ENCODE measurements around the gene SLC31A1. TPM values are rescaled to one million over a fixed set of nuclear protein-coding genes. Genes with fewer than 3 reads are reported as not detected.

The SLC31A1 gene
- total and polyA plus RNA-seq, 2 of the 13 experiments (the other 11 are each of a cell fraction or from before 2014, with no cell fraction given): 62.9 to 70.0 TPM

- TF ChIP-seq CSRNP1 (CRISPR knock-in tag; IDR thresholded peaks at IDR 0.05) (peak; percentile 17; the same call in 1 of the 2 replicates), ZNF136 (CRISPR knock-in tag; IDR thresholded peaks at IDR 0.05; ENCODE audit: low read depth) (no peak; the same call in 1 of the 2 replicates), ZNF567 (CRISPR knock-in tag; IDR thresholded peaks at IDR 0.05; ENCODE audit: borderline replicate concordance) (no peak), ZNF430 (CRISPR knock-in tag; IDR thresholded peaks at IDR 0.05) (no peak), POLR2A (IDR thresholded peaks at IDR 0.05; ENCODE audit: insufficient read depth in 1 of 2, low read depth in 2 of 2, low read length in 2 of 2) (peak; percentile 91 to 93), ZNF484 (CRISPR knock-in tag; IDR thresholded peaks at IDR 0.05; ENCODE audit: borderline replicate concordance, low read depth) (no peak), TAF15 (IDR thresholded peaks at IDR 0.05; ENCODE audit: low read depth, low read length, poor library complexity, severe bottlenecking) (no peak), SNAPC5 (CRISPR knock-in tag; IDR thresholded peaks at IDR 0.05; ENCODE audit: borderline replicate concordance) (no peak), ZNF382 (CRISPR knock-in tag; IDR thresholded peaks at IDR 0.05; ENCODE audit: borderline replicate concordance) (no peak), E2F1 (CRISPR knock-in tag; IDR thresholded peaks at IDR 0.05) (peak; percentile 56; the same call in 1 of the 2 replicates), EP300 (IDR thresholded peaks at IDR 0.05; ENCODE audit: low read depth in 2 of 2, low read length in 2 of 2) (peak in 1 of 2 experiments; percentile 32; a peak in 1 of 4 replicates), EP300 (CRISPR knock-in tag; IDR thresholded peaks at IDR 0.05; ENCODE audit: borderline replicate concordance) (no peak), DNMT3B (CRISPR knock-in tag; conservative IDR thresholded peaks at IDR 0.05) (0 out of 2 replicates have a peak, but pooled peaks have one; percentile 49), ZMYM4 (CRISPR knock-in tag; IDR thresholded peaks at IDR 0.05) (peak; percentile 87), ZNF772 (CRISPR knock-in tag; IDR thresholded peaks at IDR 0.05) (no peak; the same call in none of the 2 replicates), ZBTB7A (CRISPR knock-in tag; IDR thresholded peaks at IDR 0.05) (no peak), REXO4 (CRISPR knock-in tag; IDR thresholded peaks at IDR 0.05; ENCODE audit: borderline replicate concordance) (no peak), MEF2D (CRISPR knock-in tag; IDR thresholded peaks at IDR 0.05) (peak; percentile 25; the same call in 1 of the 2 replicates), ZNF234 (CRISPR knock-in tag; conservative IDR thresholded peaks at IDR 0.05) (no peak)
- TF ChIP-seq, protein P1, sequence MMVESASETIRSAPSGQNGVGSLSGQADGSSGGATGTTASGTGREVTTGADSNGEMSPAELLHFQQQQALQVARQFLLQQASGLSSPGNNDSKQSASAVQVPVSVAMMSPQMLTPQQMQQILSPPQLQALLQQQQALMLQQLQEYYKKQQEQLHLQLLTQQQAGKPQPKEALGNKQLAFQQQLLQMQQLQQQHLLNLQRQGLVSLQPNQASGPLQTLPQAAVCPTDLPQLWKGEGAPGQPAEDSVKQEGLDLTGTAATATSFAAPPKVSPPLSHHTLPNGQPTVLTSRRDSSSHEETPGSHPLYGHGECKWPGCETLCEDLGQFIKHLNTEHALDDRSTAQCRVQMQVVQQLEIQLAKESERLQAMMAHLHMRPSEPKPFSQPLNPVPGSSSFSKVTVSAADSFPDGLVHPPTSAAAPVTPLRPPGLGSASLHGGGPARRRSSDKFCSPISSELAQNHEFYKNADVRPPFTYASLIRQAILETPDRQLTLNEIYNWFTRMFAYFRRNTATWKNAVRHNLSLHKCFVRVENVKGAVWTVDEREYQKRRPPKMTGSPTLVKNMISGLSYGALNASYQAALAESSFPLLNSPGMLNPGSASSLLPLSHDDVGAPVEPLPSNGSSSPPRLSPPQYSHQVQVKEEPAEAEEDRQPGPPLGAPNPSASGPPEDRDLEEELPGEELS (CRISPR knock-in tag; IDR thresholded peaks at IDR 0.05): no peak; the same call in 1 of the 2 replicates
- TF ChIP-seq, protein P2, sequence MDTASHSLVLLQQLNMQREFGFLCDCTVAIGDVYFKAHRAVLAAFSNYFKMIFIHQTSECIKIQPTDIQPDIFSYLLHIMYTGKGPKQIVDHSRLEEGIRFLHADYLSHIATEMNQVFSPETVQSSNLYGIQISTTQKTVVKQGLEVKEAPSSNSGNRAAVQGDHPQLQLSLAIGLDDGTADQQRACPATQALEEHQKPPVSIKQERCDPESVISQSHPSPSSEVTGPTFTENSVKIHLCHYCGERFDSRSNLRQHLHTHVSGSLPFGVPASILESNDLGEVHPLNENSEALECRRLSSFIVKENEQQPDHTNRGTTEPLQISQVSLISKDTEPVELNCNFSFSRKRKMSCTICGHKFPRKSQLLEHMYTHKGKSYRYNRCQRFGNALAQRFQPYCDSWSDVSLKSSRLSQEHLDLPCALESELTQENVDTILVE (CRISPR knock-in tag; IDR thresholded peaks at IDR 0.05): peak; percentile 99
Observed at GRCh38 chr9:113221003-113221799, at the start of gene SLC31A1, which contains the start of gene FKBP15 (continued).

Data from HepG2 (cell line).